Measurements from ENCODE around the gene ZNF407. TPM values are rescaled to one million over a fixed set of nuclear protein-coding genes. Genes with fewer than 3 reads are reported as not detected.

ZNF407 gene
- total and polyA plus RNA-seq, 4 donors: 1.9 to 16.5 (median 6.6) TPM

GRCh38 chr18:74916773-74917393 is 319.2 kb downstream of the ZNF407 start:
- no peaks in the 10 kb centered on the region for H3K9me3 ChIP-seq (ENCODE audit: control insufficient read depth in 4 of 4, low read length in 3 of 4)
- peaks cover 0 to 1% (median 0%) of the 10 kb centered on the region in 4 donors for H3K36me3 ChIP-seq (ENCODE audit: control insufficient read depth in 4 of 4, insufficient read depth in 3 of 4, low read depth in 1 of 4, low read length in 3 of 4)
- no peak overlapping the region for H3K9ac ChIP-seq (ENCODE audit: low read depth in 1 of 2, low read length in 2 of 2)
- H3K4me3 ChIP-seq (ENCODE audit: low read depth in 1 of 3, low read length in 3 of 3): no peak overlapping the region
- no peaks in the 10 kb centered on the region for H3K27me3 ChIP-seq (ENCODE audit: control insufficient read depth in 4 of 4, insufficient read depth in 4 of 4, low read length in 3 of 4)
- no peak for TF ChIP-seq EGR1 (IDR thresholded peaks at IDR 0.05; ENCODE audit: low read depth in 2 of 2)
- TF ChIP-seq REST (IDR thresholded peaks at IDR 0.05): no peak
- no peak for TF ChIP-seq YY1 (IDR thresholded peaks at IDR 0.05)
- TF ChIP-seq HNF4A (conservative IDR thresholded peaks at IDR 0.05): no peak
- TF ChIP-seq RAD21 (IDR thresholded peaks at IDR 0.05): no peak
- TF ChIP-seq SP1 (IDR thresholded peaks at IDR 0.05): no peak
- TF ChIP-seq FOXA2 (IDR thresholded peaks at IDR 0.05): no peak
- no peak for TF ChIP-seq MAX (IDR thresholded peaks at IDR 0.05)
- TF ChIP-seq RXRA (IDR thresholded peaks at IDR 0.05): no peak
- TF ChIP-seq HNF4G (IDR thresholded peaks at IDR 0.05): no peak
- TF ChIP-seq CTCF (IDR thresholded peaks at IDR 0.05; ENCODE audit: low read depth, low read length, missing input control): no peak
- TF ChIP-seq ZBTB33 (IDR thresholded peaks at IDR 0.05): no peak
- TF ChIP-seq ATF3 (IDR thresholded peaks at IDR 0.05): no peak
- no peak for TF ChIP-seq TAF1 (conservative IDR thresholded peaks at IDR 0.05)
- TF ChIP-seq JUND (IDR thresholded peaks at IDR 0.05): no peak
- H3K4me1 ChIP-seq (ENCODE audit: control insufficient read depth in 4 of 4, insufficient read depth in 4 of 4, low read length in 3 of 4): no peaks in the 10 kb centered on the region
- DNase-seq (ENCODE audit: low spot score): no peak
- no peak overlapping the region for H3K27ac ChIP-seq (ENCODE audit: low read depth in 1 of 2, low read length in 2 of 2)
- 59% methylated on average over 5 of the region's 5 CpGs for WGBS

- no peak overlapping the region for H3K4me3 ChIP-seq (ENCODE audit: low read depth in 1 of 3, low read length in 3 of 3)
- no peak for DNase-seq (ENCODE audit: low spot score)
- H3K36me3 ChIP-seq (ENCODE audit: control insufficient read depth in 4 of 4, insufficient read depth in 3 of 4, low read depth in 1 of 4, low read length in 3 of 4): peaks cover 0 to 5% (median 1%) of the 10 kb centered on the region in 4 donors
- no peaks in the 10 kb centered on the region for H3K9me3 ChIP-seq (ENCODE audit: control insufficient read depth in 4 of 4, low read length in 3 of 4)
- no peak overlapping the region for H3K9ac ChIP-seq (ENCODE audit: low read depth in 1 of 2, low read length in 2 of 2)
- 96% methylated on average over 3 of the region's 3 CpGs for WGBS
- H3K27ac ChIP-seq (ENCODE audit: low read depth in 1 of 2, low read length in 2 of 2): no peak overlapping the region
- no peaks in the 10 kb centered on the region for H3K27me3 ChIP-seq (ENCODE audit: control insufficient read depth in 4 of 4, insufficient read depth in 4 of 4, low read length in 3 of 4)
- no peaks in the 10 kb centered on the region for H3K4me1 ChIP-seq (ENCODE audit: control insufficient read depth in 4 of 4, insufficient read depth in 4 of 4, low read length in 3 of 4)
- TF ChIP-seq RXRA (IDR thresholded peaks at IDR 0.05): no peak
- no peak for TF ChIP-seq YY1 (IDR thresholded peaks at IDR 0.05)
- no peak for TF ChIP-seq MAX (IDR thresholded peaks at IDR 0.05)
- TF ChIP-seq FOXA1 (IDR thresholded peaks at IDR 0.05): no peak
- TF ChIP-seq RAD21 (IDR thresholded peaks at IDR 0.05): no peak
- no peak for TF ChIP-seq TAF1 (conservative IDR thresholded peaks at IDR 0.05)
- no peak for TF ChIP-seq NR2F2 (IDR thresholded peaks at IDR 0.05)
- no peak for TF ChIP-seq EGR1 (IDR thresholded peaks at IDR 0.05; ENCODE audit: low read depth in 2 of 2)
- TF ChIP-seq GABPA (IDR thresholded peaks at IDR 0.05 in 1 of 2, conservative IDR thresholded peaks at IDR 0.05 in 1 of 2): no peak
- no peak for TF ChIP-seq ZBTB33 (IDR thresholded peaks at IDR 0.05)
- no peak for TF ChIP-seq ATF3 (IDR thresholded peaks at IDR 0.05)
These were observed 320.7 kb downstream of the ZNF407 start for GRCh38 chr18:74918276-74918790.
